Inflammatory macrophage (primary cell): Measurements from ENCODE around the gene C8A.

Experiments used
- DNase-seq, 2 donors: peaks; one replicate each; pipeline ENCODE4 v3.0.0-alpha.2; 2020 to 2022

The C8A gene

DNA sequence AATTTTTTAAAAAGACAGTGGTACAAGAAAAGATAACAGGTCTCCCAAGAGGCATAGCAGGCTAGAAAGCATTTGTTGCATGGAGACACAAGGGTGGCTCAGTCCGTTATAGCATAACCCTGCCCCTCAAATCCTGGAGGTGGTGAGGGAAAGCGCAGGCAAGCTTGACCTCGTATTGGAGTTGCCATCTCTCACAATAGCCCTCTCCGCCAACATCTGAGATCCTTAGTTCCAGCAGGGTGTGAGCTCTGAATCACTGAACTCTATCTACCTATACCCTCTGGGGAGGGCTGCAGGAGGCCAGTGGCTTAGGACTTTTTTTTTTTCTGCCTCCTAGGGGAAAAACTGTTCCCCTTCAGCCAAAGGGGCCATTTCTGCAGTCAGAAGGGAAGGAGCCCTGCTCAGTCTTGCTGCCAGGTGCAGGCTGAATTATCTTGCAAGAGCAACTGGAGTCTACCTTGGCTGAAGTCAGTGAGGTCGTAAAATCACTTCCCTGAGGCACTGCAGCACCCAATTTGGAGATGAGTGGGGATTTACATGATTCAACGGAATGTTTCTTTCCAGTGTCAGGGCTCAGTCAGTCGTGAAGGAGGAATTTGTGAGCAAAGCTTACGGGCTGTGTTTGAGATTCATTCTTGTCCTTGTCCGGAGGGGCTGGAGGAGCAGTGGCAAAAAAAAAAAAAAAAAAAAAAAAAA lies 17.2 kb upstream of the C8A start:
- no peak for DNase-seq

DNA sequence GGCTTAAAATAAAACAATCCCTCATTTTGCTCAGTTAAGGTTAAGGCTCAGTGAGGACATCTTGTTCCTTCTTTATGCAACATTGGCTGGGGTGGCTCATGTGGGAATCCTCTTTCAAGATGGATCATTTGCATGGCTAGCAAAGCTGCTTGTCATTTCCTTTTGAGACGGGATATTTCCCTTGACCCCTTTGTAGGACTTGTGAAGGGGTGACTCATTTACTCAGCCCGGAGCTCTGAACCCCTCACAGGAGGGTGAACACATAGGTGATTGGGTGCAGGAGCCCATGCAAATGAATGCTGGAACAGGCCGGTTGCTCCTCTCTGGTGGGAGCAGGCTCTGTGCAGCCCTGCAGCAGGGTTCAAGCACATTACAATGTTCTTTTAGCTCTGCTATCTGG lies 15.8 kb upstream of the C8A start:
- no peak for DNase-seq

GRCh38 chr1:56843544-56843943 lies 11.1 kb upstream of the C8A start:
- no peak for DNase-seq

GRCh38 chr1:56844545-56845136 lies 10.0 kb upstream of the C8A start:
- no peak for DNase-seq

DNA sequence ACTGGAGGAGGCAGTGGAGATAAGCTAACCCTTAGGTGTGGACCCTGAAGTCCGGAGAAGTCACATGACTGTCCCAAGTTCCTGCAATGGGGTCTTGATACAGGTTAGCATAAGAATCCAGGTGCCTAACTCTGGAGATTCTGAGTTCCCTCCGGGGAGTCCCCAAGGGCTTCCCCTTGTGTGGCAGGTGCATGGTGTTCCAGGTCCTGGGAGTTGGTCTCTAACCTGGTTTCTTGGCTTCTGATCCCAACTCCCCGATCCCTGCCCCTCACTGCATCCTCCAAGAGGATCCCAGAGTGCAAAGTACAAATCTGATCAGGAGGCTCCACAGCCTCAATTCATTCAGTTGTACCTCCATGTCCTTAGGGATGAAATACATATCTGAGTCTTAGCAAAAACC lies 9.3 kb upstream of the C8A start:
- no peak for DNase-seq

- no peak for DNase-seq
These were observed 4.8 kb upstream of the C8A start for GRCh38 chr1:56849750-56850149.

GRCh38 chr1:56850411-56850810 lies 4.2 kb upstream of the C8A start:
- DNase-seq = no peak

GRCh38 chr1:56850922-56851321 lies 3.7 kb upstream of the C8A start:
- DNase-seq = no peak

- DNase-seq = no peak
These were observed 2.1 kb upstream of the C8A start for GRCh38 chr1:56852476-56852875.

GRCh38 chr1:56855190-56855589 lies 593 bp downstream of the C8A start:
- DNase-seq = no peak

DNA sequence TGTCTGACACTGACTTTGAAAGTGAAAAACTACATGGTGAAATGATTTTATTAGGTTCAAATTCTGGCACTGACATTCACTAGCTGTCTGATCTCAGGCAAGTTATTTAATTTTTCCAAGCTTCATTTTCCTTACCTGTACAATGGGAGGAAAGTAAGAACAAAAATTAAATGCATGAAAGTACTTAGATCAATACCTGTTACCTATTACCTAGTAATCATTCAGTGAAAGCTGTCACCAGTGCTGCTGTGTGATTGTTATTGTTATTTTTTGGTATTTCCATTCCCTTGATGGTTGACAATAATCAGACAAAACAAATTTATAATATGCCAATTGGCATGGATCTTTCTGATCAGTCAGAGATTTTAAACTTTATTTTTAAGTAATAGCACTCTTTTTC lies 1.6 kb downstream of the C8A start:
- no peak for DNase-seq

- DNase-seq = no peak
These were observed 4.7 kb downstream of the C8A start for GRCh38 chr1:56859287-56859686.

GRCh38 chr1:56863265-56863992 lies 8.8 kb downstream of the C8A start:
- DNase-seq = no peak

DNA sequence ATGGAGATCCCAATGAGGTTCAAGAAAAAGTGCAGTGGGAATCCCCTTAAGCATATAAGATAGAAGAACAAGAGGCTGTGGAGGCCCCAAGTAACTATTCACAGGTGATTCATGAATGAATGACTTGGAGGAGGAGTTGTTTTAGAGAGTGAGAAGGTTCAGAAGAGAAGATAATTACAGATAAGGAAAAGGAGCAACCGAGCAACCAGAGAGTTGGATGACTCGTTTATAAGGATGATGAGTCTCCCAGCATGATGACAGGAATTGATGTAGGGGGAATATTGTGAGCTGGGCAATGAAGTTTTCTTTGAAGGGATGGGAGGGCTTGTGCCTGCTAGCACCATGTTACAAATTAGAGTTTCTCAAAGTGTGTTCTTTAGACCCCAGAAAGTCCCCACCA lies 9.8 kb downstream of the C8A start:
- no peak for DNase-seq

DNA sequence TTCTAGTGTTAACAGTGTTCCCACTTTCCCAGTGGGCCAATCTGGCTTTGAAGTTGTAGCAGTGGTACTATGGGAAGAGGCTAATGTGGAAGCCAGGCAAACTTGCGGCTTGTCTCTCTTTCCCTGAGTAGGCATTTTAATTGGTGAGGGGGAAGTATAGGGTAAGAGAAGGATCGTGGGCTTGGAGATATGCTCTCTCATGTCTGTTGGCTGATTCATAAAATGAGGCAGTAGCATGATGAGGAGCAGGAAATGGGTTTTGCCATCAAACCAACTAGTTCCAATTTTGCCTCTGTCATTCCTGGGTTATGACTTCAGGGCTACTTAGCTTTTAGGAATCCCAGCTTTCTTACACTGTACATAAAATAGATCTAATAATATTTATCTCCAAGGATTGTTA lies 12.1 kb downstream of the C8A start:
- DNase-seq = no peak

GRCh38 chr1:56867491-56867890 lies 12.9 kb downstream of the C8A start:
- DNase-seq = no peak

DNA sequence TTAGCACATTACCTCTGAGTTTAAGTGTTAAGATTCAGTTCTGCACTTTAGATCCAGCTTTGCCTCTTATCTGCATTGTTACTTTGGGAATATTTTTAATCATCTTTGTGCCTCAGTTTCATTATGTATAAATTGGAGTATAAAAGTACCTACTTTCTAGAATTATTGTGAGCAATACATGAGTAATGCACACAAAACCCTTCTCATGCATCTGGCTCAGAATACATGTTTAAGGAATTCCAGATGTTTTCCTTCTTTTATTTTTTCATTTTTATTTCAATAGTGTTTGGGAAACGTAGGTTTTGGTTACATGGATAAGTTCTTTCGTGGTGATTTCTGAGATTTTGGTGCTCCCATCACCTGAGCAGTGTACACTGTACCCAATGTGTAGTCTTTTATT lies 14.2 kb downstream of the C8A start:
- no peak for DNase-seq

DNA sequence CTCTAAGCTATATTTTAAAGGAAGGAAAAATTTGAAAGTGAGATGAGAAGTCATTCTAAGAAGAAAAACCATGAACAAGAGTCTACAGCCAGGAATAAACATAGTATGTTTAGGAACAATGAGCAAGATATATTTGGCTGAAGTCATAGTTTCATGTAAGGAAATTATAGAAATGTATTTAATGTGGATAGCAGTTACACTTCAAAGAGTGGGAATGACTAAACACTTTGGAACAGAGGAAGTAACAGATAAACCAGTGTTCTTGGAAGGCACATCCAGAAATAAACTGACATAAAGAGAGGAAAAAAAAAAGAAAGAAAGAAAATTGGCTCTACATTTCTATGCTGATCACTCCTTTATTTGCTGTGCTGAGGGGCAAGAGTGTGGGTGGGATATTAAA lies 18.0 kb downstream of the C8A start:
- no peak for DNase-seq

DNA sequence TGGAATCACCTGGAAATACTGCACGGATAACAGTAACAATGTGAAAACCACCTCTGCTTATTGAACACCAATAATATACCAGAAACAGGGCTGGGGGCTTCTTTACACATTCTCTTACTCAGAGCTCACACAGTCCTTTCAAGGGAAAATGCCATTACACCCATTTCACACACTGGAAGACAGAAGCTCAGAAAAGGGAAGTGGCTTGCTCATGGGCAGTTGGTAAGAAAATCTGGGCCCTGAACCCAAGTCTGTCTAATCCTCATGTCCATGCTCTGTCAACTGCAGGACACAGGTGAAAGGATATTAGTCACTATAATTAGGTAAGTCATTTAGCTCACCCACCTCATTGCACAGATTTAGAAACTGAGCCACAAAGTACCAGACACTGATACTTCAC lies 18.6 kb downstream of the C8A start:
- DNase-seq = no peak

DNA sequence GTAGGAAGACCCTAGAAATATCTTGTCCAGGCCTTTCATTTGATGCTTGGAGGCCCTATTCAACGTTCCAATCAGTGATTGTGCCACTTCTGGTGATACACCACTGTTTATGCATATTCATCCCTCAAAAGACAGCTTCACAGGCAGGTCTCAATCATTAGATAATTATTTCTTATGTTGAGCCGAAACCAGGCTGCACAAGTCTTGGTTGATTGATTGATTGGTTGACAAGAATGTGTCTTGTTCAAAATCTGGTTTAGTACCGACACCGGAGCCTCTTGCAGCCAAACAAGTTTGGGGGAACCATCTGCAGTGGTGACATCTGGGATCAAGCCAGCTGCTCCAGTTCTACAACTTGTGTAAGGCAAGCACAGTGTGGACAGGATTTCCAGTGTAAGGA lies 20.1 kb downstream of the C8A start:
- no peak for DNase-seq

- no peak for DNase-seq
These were observed 23.4 kb downstream of the C8A start for GRCh38 chr1:56877973-56878372.

DNA sequence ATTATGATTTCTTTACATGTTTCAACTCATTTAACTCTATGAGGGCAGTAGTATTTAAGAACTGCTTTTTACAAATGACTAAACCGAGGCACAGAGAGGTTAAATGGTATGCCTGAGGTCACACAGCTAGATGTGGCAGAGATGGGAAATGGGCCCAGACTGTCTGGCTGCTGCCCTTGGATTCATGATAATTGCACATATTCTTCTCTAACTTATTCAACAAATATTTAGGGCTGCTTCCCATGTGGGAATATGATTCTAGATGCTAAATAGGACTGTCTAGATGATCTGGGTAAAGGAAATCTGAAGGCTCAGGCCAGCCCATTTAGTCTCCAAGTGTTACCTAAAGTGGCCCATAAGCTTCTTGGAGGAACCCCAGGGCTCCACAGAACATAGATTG lies 26.2 kb downstream of the C8A start:
- DNase-seq = no peak

GRCh38 chr1:56881417-56881816 lies 26.8 kb downstream of the C8A start:
- no peak for DNase-seq

- DNase-seq = no peak
These were observed 35.6 kb downstream of the C8A start for GRCh38 chr1:56890229-56890628.
